Activated CD4-positive, alpha-beta T cell treated with anti-CD3 and anti-CD28 coated beads for 48 hours (primary cell): ENCODE data around the gene FZR1.

Experiments used
- DNase-seq: peaks from one replicate; pipeline ENCODE4 v3.0.0-alpha.2; 2020

Gene FZR1

GRCh38 chr19:3533563-3534216, 27.6 kb downstream of the FZR1 start:
- no peak for DNase-seq

DNA sequence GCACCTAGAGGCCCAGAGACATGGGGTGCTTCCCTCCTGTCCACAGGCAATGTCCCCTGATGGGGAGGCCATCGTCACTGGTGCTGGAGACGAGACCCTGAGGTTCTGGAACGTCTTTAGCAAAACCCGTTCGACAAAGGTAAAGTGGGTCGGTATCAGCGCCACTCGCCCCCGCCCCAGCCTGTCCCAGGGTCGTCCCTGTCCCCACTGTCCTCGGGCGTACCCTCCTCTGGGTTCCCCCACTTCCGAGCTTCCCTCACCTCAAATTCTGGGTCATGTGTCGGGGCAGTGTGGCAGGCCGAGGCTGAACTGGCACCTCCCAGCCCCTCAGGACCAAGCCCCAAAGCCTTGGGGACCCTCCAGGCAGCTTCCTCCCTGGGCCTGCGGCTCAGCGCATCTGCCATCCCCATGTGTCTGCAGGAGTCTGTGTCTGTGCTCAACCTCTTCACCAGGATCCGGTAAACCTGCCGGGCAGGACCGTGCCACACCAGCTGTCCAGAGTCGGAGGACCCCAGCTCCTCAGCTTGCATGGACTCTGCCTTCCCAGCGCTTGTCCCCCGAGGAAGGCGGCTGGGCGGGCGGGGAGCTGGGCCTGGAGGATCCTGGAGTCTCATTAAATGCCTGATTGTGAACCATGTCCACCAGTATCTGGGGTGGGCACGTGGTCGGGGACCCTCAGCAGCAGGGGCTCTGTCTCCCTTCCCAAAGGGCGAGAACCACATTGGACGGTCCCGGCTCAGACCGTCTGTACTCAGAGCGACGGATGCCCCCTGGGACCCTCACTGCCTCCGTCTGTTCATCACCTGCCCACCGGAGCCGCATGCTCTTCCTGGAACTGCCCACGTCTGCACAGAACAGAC, 28.5 kb downstream of the FZR1 start:
- DNase-seq, result no peak

DNA sequence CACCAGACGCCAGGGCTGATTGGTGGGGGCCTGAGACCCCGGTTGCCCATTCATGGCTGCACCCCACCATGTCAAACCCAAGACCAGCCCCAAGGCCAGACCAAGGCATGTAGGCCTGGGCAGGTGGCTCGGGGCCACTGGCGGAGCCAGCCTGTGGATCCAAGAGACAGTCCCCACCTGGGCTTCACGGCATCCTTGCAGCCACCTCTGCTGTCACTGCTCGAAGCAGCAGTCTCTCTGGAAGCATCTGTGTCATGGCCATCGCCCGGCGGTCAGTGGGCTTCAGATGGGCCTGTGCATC, 29.1 kb downstream of the FZR1 start:
- no peak for DNase-seq

GRCh38 chr19:3535563-3535965, 29.5 kb downstream of the FZR1 start:
- DNase-seq, result no peak

- no peak for DNase-seq
These were observed 29.9 kb downstream of the FZR1 start for GRCh38 chr19:3535981-3536380.

- DNase-seq, result no peak
These were observed 30.5 kb downstream of the FZR1 start for GRCh38 chr19:3536429-3537100.

- DNase-seq, result no peak
These were observed 31.0 kb downstream of the FZR1 start for GRCh38 chr19:3537101-3537437.

- no peak for DNase-seq
These were observed 31.5 kb downstream of the FZR1 start for GRCh38 chr19:3537438-3538240.

- DNase-seq, result no peak
These were observed 32.3 kb downstream of the FZR1 start for GRCh38 chr19:3538258-3538929.

- DNase-seq, result no peak
These were observed 33.0 kb downstream of the FZR1 start, which contains the start of gene TEKTIP1 for GRCh38 chr19:3538965-3539755. TSS of gene TEKTIP1 (plus strand) at chr19:3539174. CDS start at chr19:3539178, 4 bp downstream.

- no peak for DNase-seq
These were observed 33.6 kb downstream of the FZR1 start for GRCh38 chr19:3539756-3540118.

GRCh38 chr19:3543150-3544057, 37.3 kb downstream of the FZR1 start:
- DNase-seq, result no peak

DNA sequence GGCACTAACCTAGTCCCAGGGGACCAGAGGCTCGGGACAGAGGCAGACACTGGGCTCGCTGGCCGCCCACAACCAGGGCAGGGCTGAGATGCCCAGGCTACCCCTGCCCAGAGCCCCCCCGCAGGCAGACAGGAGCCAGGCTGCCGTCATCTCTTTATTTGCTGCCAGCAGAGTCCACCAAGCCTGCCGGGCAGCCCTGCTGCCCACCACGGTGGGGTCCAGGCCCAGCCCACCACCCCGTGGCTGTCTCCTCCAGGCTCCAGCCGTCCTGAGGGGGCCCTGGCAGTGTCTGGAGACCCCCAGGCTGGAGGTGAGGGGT, 37.9 kb downstream of the FZR1 start:
- DNase-seq, result no peak

GRCh38 chr19:3544742-3545668, 38.9 kb downstream of the FZR1 start:
- DNase-seq, result peak; percentile 86

- DNase-seq, result no peak
These were observed 39.5 kb downstream of the FZR1 start for GRCh38 chr19:3545669-3546034.

- DNase-seq, result no peak
These were observed 40.0 kb downstream of the FZR1 start for GRCh38 chr19:3546119-3546518.

DNA sequence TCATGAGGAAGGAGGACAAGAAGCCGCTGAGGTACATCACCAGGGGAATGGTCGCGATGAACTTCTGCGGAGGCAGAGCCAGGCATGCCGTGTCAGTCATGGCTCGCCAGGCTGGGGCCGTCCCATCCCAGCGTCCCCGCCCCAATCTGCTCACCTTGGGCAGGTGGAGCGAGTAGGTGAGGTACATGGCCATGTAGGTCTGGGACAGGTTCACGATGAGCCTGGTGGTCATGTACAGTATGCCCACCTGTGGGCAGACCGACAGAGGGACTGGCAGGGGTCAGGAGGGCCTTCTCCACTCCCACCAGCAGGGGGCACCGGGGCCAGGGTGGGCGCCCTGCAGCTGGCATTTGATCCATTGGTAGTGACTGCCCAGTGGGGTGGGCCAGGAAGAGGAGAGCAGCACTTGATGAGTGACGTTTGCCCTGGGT, 41.2 kb downstream of the FZR1 start:
- DNase-seq, result peak; percentile 59

GRCh38 chr19:3547767-3548282, 41.7 kb downstream of the FZR1 start:
- DNase-seq, result no peak

DNA sequence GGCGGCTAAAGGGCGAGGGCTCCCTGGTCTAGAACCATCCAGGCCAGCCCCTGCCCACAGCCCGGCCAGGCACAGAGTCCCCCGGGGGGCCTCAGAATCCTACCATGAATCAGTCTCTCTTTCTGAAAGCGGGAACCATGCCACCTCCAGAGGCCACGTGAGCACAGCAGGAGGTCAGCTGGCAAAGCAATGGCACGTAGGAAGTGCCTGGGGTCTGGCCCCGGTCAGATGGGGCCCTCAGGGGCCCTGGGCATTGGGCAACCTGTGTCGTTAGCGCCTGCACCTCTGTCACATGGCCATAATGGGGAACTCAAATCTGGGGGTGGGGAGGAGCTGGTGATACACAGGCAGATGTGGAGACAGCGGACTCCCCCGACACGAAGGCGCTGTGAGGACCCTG, 42.5 kb downstream of the FZR1 start:
- DNase-seq, result no peak

GRCh38 chr19:3549816-3550215, 43.7 kb downstream of the FZR1 start:
- no peak for DNase-seq
